Type B pancreatic cell (in vitro differentiated cells): Measurements from ENCODE around the gene SYPL2. TPM values are rescaled to one million over a fixed set of nuclear protein-coding genes. Genes with fewer than 3 reads are reported as not detected.
"Not testable (repeated sequence)": the region's sequence is repeated elsewhere in the genome, so short reads cannot be mapped to it uniquely, and the experiment has no call there.

Source experiments
- DNase-seq: peaks from one replicate; pipeline ENCODE4 v3.0.0; 2021; ENCODE audit warnings: mixed read lengths; ENCODE audit not compliant: unreplicated experiment; ENCODE audit errors: extremely low spot score
- H3K27ac Mint-ChIP-seq: 2 replicates; pipeline ENCODE4 v1.8.0; 2021; ENCODE audit warnings: mild to moderate bottlenecking, mixed read lengths
- H3K27me3 Mint-ChIP-seq: 2 replicates; pipeline ENCODE4 v1.8.0; 2021; ENCODE audit warnings: mixed read lengths
- H3K36me3 Mint-ChIP-seq: 2 replicates; pipeline ENCODE4 v1.8.0; 2021; ENCODE audit warnings: mixed read lengths
- H3K4me1 Mint-ChIP-seq: one replicate; pipeline ENCODE4 v1.8.0; 2021; ENCODE audit warnings: mixed read lengths; ENCODE audit not compliant: unreplicated experiment
- H3K4me3 Mint-ChIP-seq: 2 replicates; pipeline ENCODE4 v1.8.0; 2021; ENCODE audit warnings: mild to moderate bottlenecking, mixed read lengths
- H3K9me3 Mint-ChIP-seq: 2 replicates; pipeline ENCODE4 v1.8.0; 2021; ENCODE audit warnings: mixed read lengths
- total RNA-seq: library from RNA; stranded (reverse); gene quantifications from 2 replicates; pipeline ENCODE4 v1.2.1, GENCODE V29; 2021; ENCODE audit warnings: low replicate concordance
- TF ChIP-seq, protein P1 (sequence below): fragments of 200-600 bp; sonication (generic); conservative IDR thresholded peaks from 2 replicates; pipeline ENCODE4 v1.5.0; 2021; ENCODE audit warnings: antibody characterized with exemption, mild to moderate bottlenecking

The SYPL2 gene
- total RNA-seq, 1 donor from 2014 or later = 0.58 TPM

DNA sequence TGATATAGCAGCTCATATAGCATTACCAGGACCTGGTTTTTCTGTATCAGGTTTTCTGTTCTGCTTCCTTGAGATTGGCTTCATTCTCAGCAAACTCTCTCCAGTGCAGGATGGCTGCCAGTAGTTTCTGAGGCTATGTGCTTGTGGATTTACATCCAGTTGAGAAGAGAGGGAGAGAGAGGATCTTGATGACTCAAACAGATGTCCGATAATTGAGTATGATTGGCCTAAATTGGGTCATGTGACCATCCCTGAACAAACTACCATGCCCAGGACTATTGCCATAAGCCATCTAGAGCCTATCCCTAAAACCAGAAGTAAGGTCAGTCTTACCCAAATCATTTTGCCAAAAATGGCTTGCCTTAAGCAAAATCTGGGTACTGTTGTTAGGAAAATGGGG lies 22.0 kb upstream of the SYPL2 start:
- Mint-ChIP-seq H3K27ac (no peak overlapping the region), H3K4me1 (no peaks in the 10 kb centered on the region), H3K4me3 (no peak overlapping the region), H3K27me3 (peaks cover 39% of the 10 kb centered on the region), H3K9me3 (no peaks in the 10 kb centered on the region), H3K36me3 (no peaks in the 10 kb centered on the region)
- TF ChIP-seq, protein P1, sequence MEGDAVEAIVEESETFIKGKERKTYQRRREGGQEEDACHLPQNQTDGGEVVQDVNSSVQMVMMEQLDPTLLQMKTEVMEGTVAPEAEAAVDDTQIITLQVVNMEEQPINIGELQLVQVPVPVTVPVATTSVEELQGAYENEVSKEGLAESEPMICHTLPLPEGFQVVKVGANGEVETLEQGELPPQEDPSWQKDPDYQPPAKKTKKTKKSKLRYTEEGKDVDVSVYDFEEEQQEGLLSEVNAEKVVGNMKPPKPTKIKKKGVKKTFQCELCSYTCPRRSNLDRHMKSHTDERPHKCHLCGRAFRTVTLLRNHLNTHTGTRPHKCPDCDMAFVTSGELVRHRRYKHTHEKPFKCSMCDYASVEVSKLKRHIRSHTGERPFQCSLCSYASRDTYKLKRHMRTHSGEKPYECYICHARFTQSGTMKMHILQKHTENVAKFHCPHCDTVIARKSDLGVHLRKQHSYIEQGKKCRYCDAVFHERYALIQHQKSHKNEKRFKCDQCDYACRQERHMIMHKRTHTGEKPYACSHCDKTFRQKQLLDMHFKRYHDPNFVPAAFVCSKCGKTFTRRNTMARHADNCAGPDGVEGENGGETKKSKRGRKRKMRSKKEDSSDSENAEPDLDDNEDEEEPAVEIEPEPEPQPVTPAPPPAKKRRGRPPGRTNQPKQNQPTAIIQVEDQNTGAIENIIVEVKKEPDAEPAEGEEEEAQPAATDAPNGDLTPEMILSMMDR = no peak
- no peak for DNase-seq

DNA sequence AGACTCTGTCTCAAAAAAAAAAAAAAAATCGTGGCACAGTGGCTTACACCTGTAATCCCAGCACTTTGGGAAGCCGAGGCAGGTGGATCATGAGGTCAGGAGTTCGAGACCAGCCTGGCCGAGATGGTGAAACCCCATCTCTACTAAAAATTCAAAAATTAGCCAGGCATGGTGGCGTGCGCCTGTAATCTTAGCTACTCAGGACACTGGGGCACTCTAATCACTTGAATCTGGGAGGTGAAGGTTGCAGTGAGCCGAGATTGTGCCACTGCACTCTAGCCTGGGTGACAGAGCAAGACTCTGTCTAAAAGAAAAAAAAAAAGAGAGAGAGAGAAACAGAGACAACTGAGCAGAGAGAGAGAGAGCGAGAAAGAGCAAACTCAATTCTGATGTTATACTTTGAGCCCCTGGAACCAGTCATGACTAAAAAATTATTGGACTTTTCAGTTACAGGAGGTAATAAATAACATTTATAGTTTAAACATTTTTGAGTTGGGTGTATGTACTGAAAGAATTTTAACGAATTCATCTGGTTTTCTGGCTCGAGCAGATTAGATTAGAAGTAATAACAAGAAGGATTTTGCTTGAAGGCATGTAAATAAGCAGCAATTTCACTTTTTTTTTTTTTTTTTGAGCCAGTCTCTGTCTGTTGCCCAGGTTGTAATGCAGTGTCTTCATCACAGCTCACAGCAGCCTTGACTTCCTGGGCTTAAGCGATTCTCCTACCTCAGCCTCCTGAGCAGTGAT lies 20.2 kb upstream of the SYPL2 start:
- not testable (repeated sequence) for H3K36me3 Mint-ChIP-seq, H3K4me1 Mint-ChIP-seq, H3K27ac Mint-ChIP-seq, H3K4me3 Mint-ChIP-seq, DNase-seq, H3K9me3 Mint-ChIP-seq
- peaks cover 53% of the 10 kb centered on the region for H3K27me3 Mint-ChIP-seq

DNA sequence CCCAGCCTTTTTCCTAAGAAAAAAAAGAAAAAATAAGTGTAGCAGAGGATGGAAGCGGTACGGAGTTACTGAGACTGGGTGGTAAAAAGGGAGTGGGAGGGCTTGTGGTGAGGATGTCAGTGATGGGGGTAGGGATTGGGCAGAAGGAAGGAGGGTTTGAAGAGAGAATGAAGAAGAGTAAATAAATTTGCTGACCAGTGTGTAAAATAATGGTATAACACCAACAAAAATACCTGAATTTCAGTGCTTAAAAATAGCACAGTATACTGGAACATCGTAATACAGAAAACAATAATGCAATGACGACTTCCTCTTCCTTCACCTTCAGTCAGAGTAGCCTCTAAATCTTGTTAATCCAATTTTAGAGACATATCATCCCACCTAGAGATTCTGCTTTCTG lies 18.8 kb upstream of the SYPL2 start:
- H3K4me1 Mint-ChIP-seq = no peaks in the 10 kb centered on the region
- no peaks in the 10 kb centered on the region for H3K36me3 Mint-ChIP-seq
- DNase-seq = no peak
- TF ChIP-seq, protein P1 = no peak
- no peak overlapping the region for H3K27ac Mint-ChIP-seq
- no peak overlapping the region for H3K4me3 Mint-ChIP-seq
- H3K27me3 Mint-ChIP-seq = peaks cover 58% of the 10 kb centered on the region
- H3K9me3 Mint-ChIP-seq = no peaks in the 10 kb centered on the region

DNA sequence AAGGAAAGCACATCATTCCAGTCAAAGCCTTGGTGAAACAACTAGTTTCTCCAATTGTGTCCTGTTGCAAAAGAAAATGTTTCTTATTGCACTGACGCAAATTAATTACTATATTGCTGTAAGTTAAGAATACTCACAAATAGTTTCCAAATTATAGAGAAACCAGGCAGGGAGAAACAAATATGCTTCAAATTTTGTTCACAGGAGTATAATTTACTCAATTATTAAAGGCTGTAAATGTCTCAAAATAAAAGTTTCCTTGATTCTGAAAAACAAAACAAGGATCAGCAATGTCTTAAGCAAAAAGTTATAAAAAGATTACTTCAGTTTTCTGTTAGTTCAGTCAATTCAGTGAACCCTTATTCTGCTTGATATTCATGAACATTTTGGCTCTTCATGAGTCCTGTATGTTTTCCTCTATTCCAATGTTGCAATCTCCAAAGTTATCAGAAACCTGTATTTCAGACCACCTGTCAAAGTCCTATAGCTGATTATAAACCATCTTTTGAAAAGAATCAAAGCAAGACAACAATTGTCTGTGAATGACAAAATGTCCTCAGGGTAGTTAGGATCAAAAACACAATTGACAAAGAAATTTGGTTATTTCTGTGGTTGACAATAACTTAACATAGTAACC lies 11.7 kb upstream of the SYPL2 start:
- no peaks in the 10 kb centered on the region for H3K4me1 Mint-ChIP-seq
- H3K36me3 Mint-ChIP-seq = no peaks in the 10 kb centered on the region
- TF ChIP-seq, protein P1 = no peak
- DNase-seq = no peak
- no peak overlapping the region for H3K4me3 Mint-ChIP-seq
- H3K27ac Mint-ChIP-seq = no peak overlapping the region
- H3K27me3 Mint-ChIP-seq = peaks cover 48% of the 10 kb centered on the region
- H3K9me3 Mint-ChIP-seq = peaks cover 12% of the 10 kb centered on the region

DNA sequence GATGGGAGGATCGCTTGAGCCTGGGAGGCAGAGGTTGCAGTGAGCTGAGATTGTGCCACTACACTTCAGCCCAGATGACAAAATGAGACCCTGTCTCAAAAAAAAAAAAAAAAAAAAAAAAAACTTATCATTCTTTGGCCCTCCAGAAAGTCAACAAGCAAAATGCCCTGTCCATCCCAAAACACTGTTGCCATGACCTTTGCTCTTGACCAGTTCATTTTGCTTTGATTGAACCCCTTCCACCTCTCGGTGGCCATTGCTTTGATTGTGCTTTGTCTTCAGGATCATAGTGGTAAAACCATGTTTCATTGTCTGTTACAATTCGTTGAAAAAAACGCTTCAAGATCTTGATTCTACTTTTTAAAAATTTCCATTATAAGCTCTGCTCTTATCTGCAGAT lies 8.5 kb upstream of the SYPL2 start:
- Mint-ChIP-seq H3K36me3 (no peaks in the 10 kb centered on the region), H3K27me3 (peaks cover 59% of the 10 kb centered on the region), H3K4me1 (no peaks in the 10 kb centered on the region), H3K27ac (no peak overlapping the region), H3K4me3 (no peak overlapping the region), H3K9me3 (peaks cover 12% of the 10 kb centered on the region)
- no peak for DNase-seq
- TF ChIP-seq, protein P1 = no peak

DNA sequence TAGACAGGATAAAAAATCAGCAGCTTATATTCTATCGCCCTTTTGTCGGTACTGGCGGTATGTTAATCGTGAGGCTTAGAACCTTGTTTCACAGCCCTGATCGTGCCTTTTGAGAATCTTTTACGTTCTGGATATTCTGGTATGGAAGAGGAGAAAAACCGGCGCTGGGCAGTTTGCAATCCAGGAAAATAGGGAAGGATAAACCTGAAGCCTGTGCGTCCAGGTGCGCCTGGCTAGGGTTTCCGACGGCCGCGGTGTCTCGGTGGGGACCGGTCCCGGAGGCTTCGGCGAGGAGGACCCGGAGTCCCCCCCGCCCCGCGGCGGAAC lies 258 bp upstream of the SYPL2 start:
- TF ChIP-seq, protein P1 = no peak
- no peak for DNase-seq

More for the DNA sequence above, 258 bp upstream of the SYPL2 start:
- Mint-ChIP-seq H3K36me3 (no peaks in the 10 kb centered on the region), H3K4me3 (peak overlapping the region; percentile 86), H3K27me3 (peaks cover 92% of the 10 kb centered on the region), H3K9me3 (no peaks in the 10 kb centered on the region), H3K4me1 (no peaks in the 10 kb centered on the region), H3K27ac (peak overlapping the region; percentile 59)
